Fibroblast of lung (primary cell): ENCODE data around the gene COL18A1. TPM values are rescaled to one million over a fixed set of nuclear protein-coding genes. Genes with fewer than 3 reads are reported as not detected.

Source experiments
- DNase-seq, 2 donors: peaks; one replicate each; pipeline versions ENCODE4 v3.0.0 to v3.0.0-alpha.2; 2010; ENCODE audit warnings: low read depth in 2 of 2
- H2AFZ ChIP-seq: 2 replicates; pipeline ENCODE4 v1.5.1; 2012; ENCODE audit warnings: low read length, control low read depth, inconsistent platforms
- H3K27ac ChIP-seq: 2 replicates; pipeline ENCODE4 v1.5.1; 2011; ENCODE audit warnings: low read length, control low read depth; ENCODE audit not compliant: insufficient read depth
- H3K27me3 ChIP-seq: 2 replicates; pipeline ENCODE4 v1.5.1; 2011; ENCODE audit warnings: mild to moderate bottlenecking, low read length; ENCODE audit not compliant: control insufficient read depth, insufficient read depth
- H3K36me3 ChIP-seq: 2 replicates; pipeline ENCODE4 v1.5.1; 2011; ENCODE audit warnings: low read length; ENCODE audit not compliant: control insufficient read depth, insufficient read depth
- H3K4me1 ChIP-seq: 2 replicates; pipeline ENCODE4 v1.5.1; 2011; ENCODE audit warnings: low read length; ENCODE audit not compliant: control insufficient read depth, insufficient read depth; ENCODE audit errors: extremely low read depth
- H3K4me2 ChIP-seq: 2 replicates; pipeline ENCODE4 v1.5.1; 2011; ENCODE audit warnings: low read length, control low read depth; ENCODE audit not compliant: insufficient read depth; ENCODE audit errors: extremely low read depth
- H3K4me3 ChIP-seq, 4 experiments: fragments of 200-600 bp in 1 of 4; sonication (generic) in 1 of 4; replicated peaks in 1 of 4; 2 replicates each; pipeline ENCODE4 v1.5.1; 2011 to 2016; ENCODE audit warnings: low read length in 4 of 4, low read depth in 3 of 4, mild to moderate bottlenecking in 3 of 4, control low read depth in 2 of 4, inconsistent platforms in 1 of 4, mixed read lengths in 1 of 4; ENCODE audit not compliant: insufficient read depth in 1 of 4; ENCODE audit errors: control extremely low read depth in 1 of 4
- H3K79me2 ChIP-seq: 2 replicates; pipeline ENCODE4 v1.5.1; 2012; ENCODE audit warnings: mild to moderate bottlenecking, low read length, inconsistent platforms; ENCODE audit not compliant: control insufficient read depth, insufficient read depth
- H3K9ac ChIP-seq: 2 replicates; pipeline ENCODE4 v1.5.1; 2011; ENCODE audit warnings: mild to moderate bottlenecking, low read length, control low read depth; ENCODE audit not compliant: insufficient read depth
- H3K9me3 ChIP-seq: 2 replicates; pipeline ENCODE4 v1.5.1; 2012; ENCODE audit warnings: low read depth, low read length; ENCODE audit not compliant: control insufficient read depth, insufficient read depth
- H4K20me1 ChIP-seq: 2 replicates; pipeline ENCODE4 v1.5.1; 2011; ENCODE audit warnings: low read length; ENCODE audit not compliant: control insufficient read depth, insufficient read depth; ENCODE audit errors: extremely low read depth
- CTCF ChIP-seq, 2 donors: IDR thresholded peaks in 1 of 2; conservative IDR thresholded peaks in 1 of 2; 1 replicate in 1 of 2; 2 replicates in 1 of 2; pipeline ENCODE4 v1.5.1; 2011 to 2012; ENCODE audit warnings: low read length in 2 of 2, control low read depth in 1 of 2, inconsistent platforms in 1 of 2, low read depth in 1 of 2, mild to moderate bottlenecking in 1 of 2
- EZH2 ChIP-seq: IDR thresholded peaks from 2 replicates; pipeline ENCODE4 v1.5.1; 2012; ENCODE audit warnings: low read length, control low read depth, mild to moderate bottlenecking; ENCODE audit errors: missing control alignments
- polyA plus RNA-seq, 2 donors: library from polyadenylated mRNA; depleted of rRNA in 1 of 2; stranded (reverse) in 1 of 2; unstranded in 1 of 2; fragments of >200 nt; gene quantifications; 2 replicates each; pipeline ENCODE4 v1.2.1, GENCODE V29; 2011 to 2012; ENCODE audit warnings: missing spikeins in 1 of 2
- total RNA-seq: library from RNA; depleted of rRNA; stranded (reverse); fragments of >200 nt; gene quantifications from 2 replicates; pipeline ENCODE4 v1.2.1, GENCODE V29; 2014

Gene COL18A1
- total and polyA plus RNA-seq, 2 donors (not counting 1 experiment from before 2014, with no cell fraction given): 24.3 to 38.8 TPM

GRCh38 chr21:45390121-45390751, 14.7 kb upstream of the COL18A1 start:
- H3K4me1 ChIP-seq: peaks cover 18% of the 10 kb centered on the region
- DNase-seq: no peak
- H3K9ac ChIP-seq: no peak overlapping the region
- no peak overlapping the region for H3K27ac ChIP-seq
- H2AFZ ChIP-seq: no peak overlapping the region
- H3K27me3 ChIP-seq: no peaks in the 10 kb centered on the region
- no peaks in the 10 kb centered on the region for H3K79me2 ChIP-seq
- H3K4me3 ChIP-seq: no peak overlapping the region
- TF ChIP-seq CTCF (conservative IDR thresholded peaks at IDR 0.05 in 1 of 2, IDR thresholded peaks at IDR 0.05 in 1 of 2; ENCODE audit: low read depth in 1 of 2, low read length in 2 of 2): no peak
- no peak for TF ChIP-seq EZH2
- H3K4me2 ChIP-seq: no peak overlapping the region
- no peaks in the 10 kb centered on the region for H3K9me3 ChIP-seq
- no peaks in the 10 kb centered on the region for H3K36me3 ChIP-seq
- no peaks in the 10 kb centered on the region for H4K20me1 ChIP-seq

GRCh38 chr21:45390831-45391742, 13.9 kb upstream of the COL18A1 start:
- TF ChIP-seq EZH2: no peak
- TF ChIP-seq CTCF (conservative IDR thresholded peaks at IDR 0.05 in 1 of 2, IDR thresholded peaks at IDR 0.05 in 1 of 2; ENCODE audit: low read depth in 1 of 2, low read length in 2 of 2): no peak
- H3K36me3 ChIP-seq: no peaks in the 10 kb centered on the region
- H3K27ac ChIP-seq: no peak overlapping the region
- H4K20me1 ChIP-seq: no peaks in the 10 kb centered on the region
- H3K4me3 ChIP-seq: no peak overlapping the region
- no peak for DNase-seq
- H3K4me1 ChIP-seq: peaks cover 18% of the 10 kb centered on the region
- no peak overlapping the region for H2AFZ ChIP-seq
- H3K4me2 ChIP-seq: no peak overlapping the region
- H3K9ac ChIP-seq: no peak overlapping the region
- no peaks in the 10 kb centered on the region for H3K9me3 ChIP-seq
- H3K27me3 ChIP-seq: peaks cover 1% of the 10 kb centered on the region
- H3K79me2 ChIP-seq: no peaks in the 10 kb centered on the region

- Histone ChIP-seq H3K9ac (no peak overlapping the region), H3K4me1 (peaks cover 11% of the 10 kb centered on the region), H3K79me2 (no peaks in the 10 kb centered on the region), H3K4me3 (no peak overlapping the region), H3K4me2 (no peak overlapping the region), H3K27ac (no peak overlapping the region), H2AFZ (no peak overlapping the region), H3K36me3 (no peaks in the 10 kb centered on the region), H3K27me3 (peaks cover 4% of the 10 kb centered on the region), H4K20me1 (no peaks in the 10 kb centered on the region), H3K9me3 (no peaks in the 10 kb centered on the region)
- no peak for TF ChIP-seq CTCF (conservative IDR thresholded peaks at IDR 0.05 in 1 of 2, IDR thresholded peaks at IDR 0.05 in 1 of 2; ENCODE audit: low read depth in 1 of 2, low read length in 2 of 2)
- TF ChIP-seq EZH2: no peak
- no peak for DNase-seq
Measured at GRCh38 chr21:45391743-45392572, 13.0 kb upstream of the COL18A1 start.
